NOMO-1 (cell line): ENCODE results near the gene IFNL1.
"Not testable (repeated sequence)": the region's sequence is repeated elsewhere in the genome, so short reads cannot be mapped to it uniquely, and the experiment has no call there.

Source experiments
- DNase-seq, 2 experiments: peaks; one replicate each; lab custom pipeline; 2025; ENCODE audit not compliant: unreplicated experiment in 2 of 2; lab: John Stamatoyannopoulos, UW

IFNL1 gene

GRCh38 chr19:39296055-39296645 lies at the start of gene IFNL1:
IFNL1 (plus strand) TSS chr19:39296407; CDS start chr19:39296422, 15 bp downstream.
- no peak for DNase-seq

GRCh38 chr19:39246951-39247669 lies 49.1 kb upstream of the IFNL1 start:
- DNase-seq = no peak

- DNase-seq = no peak
Measured at GRCh38 chr19:39247701-39248664, 48.2 kb upstream of the IFNL1 start.

GRCh38 chr19:39248806-39249205 lies 47.4 kb upstream of the IFNL1 start, which contains the start of gene IFNL4:
IFNL4 (minus strand) TSS chr19:39248856.
- no peak for DNase-seq

- no peak for DNase-seq
Measured at GRCh38 chr19:39251081-39251480, 45.1 kb upstream of the IFNL1 start.

GRCh38 chr19:39251846-39252245 lies 44.4 kb upstream of the IFNL1 start:
- no peak for DNase-seq

- no peak for DNase-seq
Measured at GRCh38 chr19:39252458-39252857, 43.7 kb upstream of the IFNL1 start.

GRCh38 chr19:39253374-39254149 lies 42.6 kb upstream of the IFNL1 start:
- DNase-seq = no peak

GRCh38 chr19:39254531-39255345 lies 41.5 kb upstream of the IFNL1 start:
- no peak for DNase-seq

- no peak for DNase-seq
Measured at GRCh38 chr19:39257227-39257626, 39.0 kb upstream of the IFNL1 start.

- DNase-seq = no peak
Measured at GRCh38 chr19:39261704-39262103, 34.5 kb upstream of the IFNL1 start.

GRCh38 chr19:39262496-39262895 lies 33.7 kb upstream of the IFNL1 start:
- DNase-seq = no peak

- no peak for DNase-seq
Measured at GRCh38 chr19:39263912-39264305, 32.3 kb upstream of the IFNL1 start.

GRCh38 chr19:39264306-39265290 lies 31.6 kb upstream of the IFNL1 start:
- no peak for DNase-seq

- no peak for DNase-seq
Measured at GRCh38 chr19:39265321-39265916, 30.8 kb upstream of the IFNL1 start.

- DNase-seq = not testable (repeated sequence)
Measured at GRCh38 chr19:39268085-39268484, 28.1 kb upstream of the IFNL1 start, which contains the start of gene IFNL2. IFNL2 (plus strand) TSS chr19:39268396; CDS start chr19:39268569, 173 bp downstream.

- DNase-seq = not testable (repeated sequence)
Measured at GRCh38 chr19:39268531-39269223, 27.5 kb upstream of the IFNL1 start.
